GM12864 (cell line): ENCODE data around the gene CETP.
"Not testable (repeated sequence)": the region's sequence is repeated elsewhere in the genome, so short reads cannot be mapped to it uniquely, and the experiment has no call there.

Experiments used
- DNase-seq: peaks from one replicate; pipeline ENCODE4 v3.0.0-alpha.2; 2011; ENCODE audit warnings: low read depth
- H3K4me3 ChIP-seq: 2 replicates; pipeline ENCODE4 v1.5.1; 2011; ENCODE audit warnings: mild to moderate bottlenecking, low read depth, low read length, control low read depth
- TF ChIP-seq, protein P1 (sequence below): IDR thresholded peaks from 2 replicates; pipeline ENCODE4 v1.5.1; 2011; ENCODE audit warnings: low read depth, mild to moderate bottlenecking, moderate library complexity, low read length, control low read depth, inconsistent platforms; ENCODE audit errors: missing control alignments

Gene CETP

GRCh38 chr16:56988948-56989945, 27.5 kb downstream of the CETP start, which contains the start of gene NLRC5:
Gene NLRC5, plus strand, starts transcription at chr16:56989557. Its CDS starts 31,156 bp downstream, at chr16:57020713.
- peak within 1 kb of the TSS; percentile 72 for H3K4me3 ChIP-seq
- TF ChIP-seq, protein P1, sequence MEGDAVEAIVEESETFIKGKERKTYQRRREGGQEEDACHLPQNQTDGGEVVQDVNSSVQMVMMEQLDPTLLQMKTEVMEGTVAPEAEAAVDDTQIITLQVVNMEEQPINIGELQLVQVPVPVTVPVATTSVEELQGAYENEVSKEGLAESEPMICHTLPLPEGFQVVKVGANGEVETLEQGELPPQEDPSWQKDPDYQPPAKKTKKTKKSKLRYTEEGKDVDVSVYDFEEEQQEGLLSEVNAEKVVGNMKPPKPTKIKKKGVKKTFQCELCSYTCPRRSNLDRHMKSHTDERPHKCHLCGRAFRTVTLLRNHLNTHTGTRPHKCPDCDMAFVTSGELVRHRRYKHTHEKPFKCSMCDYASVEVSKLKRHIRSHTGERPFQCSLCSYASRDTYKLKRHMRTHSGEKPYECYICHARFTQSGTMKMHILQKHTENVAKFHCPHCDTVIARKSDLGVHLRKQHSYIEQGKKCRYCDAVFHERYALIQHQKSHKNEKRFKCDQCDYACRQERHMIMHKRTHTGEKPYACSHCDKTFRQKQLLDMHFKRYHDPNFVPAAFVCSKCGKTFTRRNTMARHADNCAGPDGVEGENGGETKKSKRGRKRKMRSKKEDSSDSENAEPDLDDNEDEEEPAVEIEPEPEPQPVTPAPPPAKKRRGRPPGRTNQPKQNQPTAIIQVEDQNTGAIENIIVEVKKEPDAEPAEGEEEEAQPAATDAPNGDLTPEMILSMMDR: no peak
- DNase-seq: no peak

DNA sequence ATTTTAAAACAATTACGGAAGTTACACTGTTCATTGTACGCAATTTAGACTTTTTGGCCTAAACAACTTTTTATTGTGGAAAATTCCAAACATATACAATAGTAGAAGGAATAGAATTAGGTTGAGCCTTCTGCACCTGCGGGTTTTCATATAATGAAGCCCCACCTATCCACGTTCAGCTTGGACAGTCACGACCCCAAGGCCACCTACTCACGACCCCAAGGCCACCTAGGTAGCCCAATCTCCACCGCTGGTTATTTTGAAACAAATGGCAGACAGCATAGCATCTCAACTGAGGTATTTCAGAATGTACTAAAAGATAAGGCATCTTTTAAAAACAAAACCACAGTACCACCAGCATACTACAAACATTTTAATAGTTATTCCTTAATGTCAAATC, 28.2 kb downstream of the CETP start:
- peak overlapping the region; percentile 72 for H3K4me3 ChIP-seq
- DNase-seq: no peak
- TF ChIP-seq, protein P1: no peak

- peak overlapping the region; percentile 72 for H3K4me3 ChIP-seq
- no peak for DNase-seq
Observed at GRCh38 chr16:56990407-56991286, 28.9 kb downstream of the CETP start.

DNA sequence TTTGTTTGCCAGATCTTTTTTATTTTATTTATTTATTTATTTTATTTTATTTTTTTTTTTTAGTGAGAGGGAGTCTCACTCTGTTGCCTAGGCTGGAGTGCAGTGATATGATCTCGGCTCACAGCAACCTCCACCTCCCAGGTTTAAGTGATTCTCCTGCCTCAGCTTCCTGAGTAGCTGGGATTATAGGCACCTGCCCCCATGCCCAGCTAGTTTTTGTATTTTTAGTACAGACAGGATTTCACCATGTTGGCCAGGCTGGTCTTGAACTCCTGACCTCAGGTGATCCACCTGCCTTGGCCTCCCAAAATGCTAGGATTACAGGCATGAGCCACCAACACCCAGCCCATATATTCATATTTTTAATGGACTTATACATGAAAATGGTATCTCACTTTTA, 30.7 kb downstream of the CETP start:
- not testable (repeated sequence) for DNase-seq, H3K4me3 ChIP-seq

More at GRCh38 chr16:56990407-56991286, 28.9 kb downstream of the CETP start:
- TF ChIP-seq, protein P1: no peak

DNA sequence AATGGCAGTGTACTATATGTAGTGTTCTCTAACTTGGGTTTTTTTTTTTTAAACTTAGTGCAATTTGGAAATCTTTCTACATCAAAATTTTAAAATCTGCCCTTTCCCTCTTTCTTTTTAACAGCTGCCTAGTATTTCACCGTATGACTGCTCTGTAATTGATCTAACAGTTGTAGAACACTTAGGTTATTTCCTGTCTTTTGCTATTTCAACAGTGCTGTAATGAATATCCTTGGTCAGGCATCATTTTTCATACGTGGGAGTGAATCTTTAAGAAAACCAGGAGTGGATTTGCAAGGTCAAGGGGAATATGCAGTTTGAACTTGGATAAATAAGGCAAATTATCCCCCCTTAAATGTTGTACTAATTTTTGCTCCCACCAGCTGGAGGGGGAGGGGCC, 31.5 kb downstream of the CETP start:
- no peak for DNase-seq
- TF ChIP-seq, protein P1: no peak
- H3K4me3 ChIP-seq: no peak overlapping the region

DNA sequence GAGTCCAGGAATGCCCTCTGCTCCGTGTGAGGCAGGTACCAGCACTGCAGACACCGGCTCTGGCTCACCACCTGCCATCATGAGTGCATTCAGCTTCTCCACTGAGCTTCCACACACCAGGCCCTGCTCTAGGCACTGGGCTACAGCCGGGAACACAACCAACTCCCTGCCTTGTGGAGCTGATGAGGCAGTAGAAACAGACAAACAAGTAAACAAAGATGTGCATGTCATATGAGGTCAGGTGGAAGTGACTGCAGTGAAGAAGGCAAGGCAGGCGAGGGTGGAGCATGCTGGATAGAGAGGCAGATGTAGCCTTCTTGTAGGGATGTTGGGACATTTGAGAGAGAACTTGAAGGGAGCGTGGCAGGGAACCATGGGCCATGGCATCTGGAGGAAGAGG, 32.6 kb downstream of the CETP start:
- DNase-seq: no peak
- no peak overlapping the region for H3K4me3 ChIP-seq
- TF ChIP-seq, protein P1: no peak

DNA sequence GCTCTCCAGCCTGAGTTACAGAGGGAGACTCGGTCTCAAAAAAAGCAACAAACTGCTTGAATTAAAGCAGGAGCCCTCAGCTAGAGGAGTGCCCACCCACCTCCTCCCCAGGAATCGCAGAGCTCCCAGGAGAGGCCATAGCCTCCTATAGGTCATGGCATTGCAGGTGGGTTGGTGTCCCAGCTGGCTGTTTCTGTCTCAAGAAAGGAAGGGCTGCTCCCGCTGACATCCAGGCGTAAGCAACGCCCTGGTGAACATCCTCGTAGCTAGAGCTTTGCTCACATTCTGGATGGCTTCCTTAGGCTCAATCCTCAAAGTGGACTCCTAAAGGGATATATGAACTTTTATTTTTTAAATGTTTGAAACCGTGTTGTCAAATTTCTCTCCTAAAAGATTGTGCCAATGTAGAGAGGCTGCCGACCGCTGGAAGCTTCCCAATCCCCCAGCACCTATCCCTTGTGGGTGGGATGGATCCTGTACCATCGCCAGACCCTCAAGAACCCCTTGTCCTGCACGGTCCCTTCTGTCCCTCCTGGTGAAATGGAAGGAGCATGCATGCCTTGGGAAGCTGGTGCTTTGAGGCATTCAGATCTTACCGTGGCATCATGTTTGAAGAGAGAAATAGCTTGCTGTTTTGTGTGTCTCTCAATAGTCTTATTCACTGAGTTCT, 33.5 kb downstream of the CETP start:
- no peak for DNase-seq
- TF ChIP-seq, protein P1: no peak
- H3K4me3 ChIP-seq: no peak overlapping the region
